ENCODE measurements around the gene ALKBH5.

- TF ChIP-seq CTCF (IDR thresholded peaks at IDR 0.05): no peak
- TF ChIP-seq POLR2A (IDR thresholded peaks at IDR 0.05): no peak
Measured at GRCh38 chr17:18156976-18157280, 26.7 kb upstream of the ALKBH5 start.
